GM21723 (cell line): ENCODE measurements around the gene TMEM190.

Source experiments
- ATAC-seq: cut with Tn5 transposase; IDR thresholded peaks from one replicate; pipeline ENCODE4 v1.9.1; 2021; ENCODE audit warnings: mild to moderate bottlenecking, moderate library complexity; ENCODE audit not compliant: unreplicated experiment

TMEM190 gene

GRCh38 chr19:55350620-55351315, 25.9 kb upstream of the TMEM190 start:
- ATAC-seq: no peak

DNA sequence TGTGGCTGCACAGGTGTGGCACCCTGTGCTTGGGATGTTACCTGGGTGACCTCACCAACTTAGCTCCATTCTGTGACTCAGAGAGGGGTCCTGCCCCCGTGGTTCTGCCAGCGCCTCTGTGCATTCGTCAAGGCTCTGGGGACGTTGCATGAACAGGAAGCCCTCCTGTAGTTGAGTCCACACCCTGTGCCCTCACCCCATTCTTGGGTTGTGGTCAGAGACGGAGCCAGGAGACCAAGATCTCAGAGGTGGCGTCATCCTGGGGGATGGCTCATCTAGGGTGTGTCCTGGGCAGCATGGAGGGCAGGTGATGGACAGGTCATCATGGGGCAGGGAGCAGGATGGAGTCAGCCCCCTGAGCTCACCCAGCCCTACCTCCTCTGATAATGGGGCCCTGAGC, 24.6 kb upstream of the TMEM190 start:
- ATAC-seq: no peak

DNA sequence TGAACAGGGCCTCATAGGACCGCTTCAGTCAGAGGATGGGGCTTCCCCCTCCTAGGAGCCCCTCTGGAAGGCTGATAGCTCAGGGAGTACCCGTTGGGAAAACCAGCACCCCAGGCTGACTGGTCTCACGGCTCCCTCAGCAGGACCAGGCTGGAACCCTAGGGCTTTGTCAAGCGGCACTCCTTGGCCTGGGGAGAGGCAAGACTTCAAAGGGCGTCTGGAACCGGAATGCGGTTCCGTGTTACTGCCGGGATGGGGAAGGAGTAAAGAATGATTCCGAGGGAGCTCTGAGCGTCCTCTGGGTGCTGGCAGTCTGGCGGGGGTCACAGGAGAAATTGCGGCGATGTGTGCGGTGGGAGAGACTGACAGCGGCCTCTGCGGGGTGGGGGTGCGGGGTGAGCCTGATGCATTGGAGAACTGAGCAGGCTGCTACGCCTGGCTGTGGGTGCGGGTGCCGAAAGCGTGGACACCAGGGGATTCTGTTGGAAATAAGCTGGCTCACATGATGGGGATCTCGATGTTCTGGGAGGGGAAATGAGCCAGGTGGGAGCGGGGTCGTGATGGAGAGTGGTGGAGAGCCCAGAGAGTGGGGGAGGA, 24.0 kb upstream of the TMEM190 start:
- ATAC-seq: no peak

DNA sequence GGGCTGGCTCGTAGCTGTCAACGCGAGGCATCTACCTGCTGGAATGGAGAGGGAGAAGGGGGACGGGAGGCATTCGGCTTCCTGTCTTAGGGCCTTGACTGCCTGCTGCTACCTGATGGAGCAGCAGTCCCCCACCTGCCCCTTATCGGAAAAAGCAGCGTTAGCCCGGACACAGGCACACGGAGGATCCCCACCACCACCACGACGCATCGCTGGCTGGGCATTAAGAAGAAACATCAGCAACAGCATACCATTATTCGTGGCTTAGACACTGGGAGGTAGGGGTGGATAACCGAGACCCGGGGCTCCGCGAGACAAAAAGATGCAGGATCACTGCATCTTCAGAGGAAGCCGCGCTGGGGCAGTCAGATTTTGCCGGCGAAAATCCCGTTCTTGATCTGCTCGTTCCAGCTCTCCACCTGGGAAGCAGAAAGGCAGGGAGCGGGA, 23.2 kb upstream of the TMEM190 start:
- ATAC-seq: no peak

DNA sequence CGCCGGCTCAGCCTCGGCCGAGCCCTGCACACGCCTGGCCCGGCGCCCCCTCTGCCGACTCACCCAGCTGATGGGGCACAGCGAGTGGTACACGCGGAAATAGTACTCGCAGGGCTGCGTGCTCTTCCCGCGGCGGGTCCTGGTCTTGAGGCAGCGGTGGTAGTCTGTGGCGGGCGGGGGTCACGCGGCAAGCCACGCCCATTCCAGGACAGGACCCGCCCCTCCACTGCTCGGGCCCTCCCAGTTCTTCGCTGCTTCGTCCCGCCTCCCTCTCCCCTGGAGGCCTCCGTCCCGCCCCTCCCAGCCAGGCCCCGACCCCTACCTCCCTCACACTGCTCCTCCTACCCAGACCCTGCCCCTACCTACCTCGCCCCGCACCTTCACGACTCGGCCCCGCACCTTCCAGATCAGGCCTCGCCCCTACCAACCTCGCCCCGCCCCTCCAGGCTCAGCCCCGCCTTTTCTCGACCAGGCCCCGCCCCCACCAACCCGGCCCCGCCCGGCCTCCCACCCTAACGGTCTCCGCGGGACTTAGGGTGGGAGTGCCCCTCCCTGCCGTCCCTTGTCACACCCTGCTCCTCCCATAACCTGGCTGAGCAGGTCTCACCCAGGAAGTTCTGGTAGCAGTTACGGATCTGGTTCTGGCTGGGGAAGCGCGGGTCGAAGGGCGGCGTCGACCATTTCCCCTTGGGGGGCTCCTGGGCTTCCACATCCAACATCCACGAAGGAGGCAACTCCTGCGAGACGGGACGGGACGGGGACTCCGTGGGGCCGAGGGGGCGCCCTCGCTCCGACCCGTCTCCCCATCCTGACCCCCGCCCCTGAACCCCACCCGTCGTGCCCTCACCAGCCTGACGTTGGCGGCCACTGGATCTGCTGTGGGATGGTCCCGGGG, 22.6 kb upstream of the TMEM190 start:
- peak; percentile 68 for ATAC-seq

GRCh38 chr19:55354698-55355212, 21.9 kb upstream of the TMEM190 start, which contains the start of gene COX6B2:
COX6B2 (minus strand) TSS chr19:55354719; CDS start chr19:55354521, 198 bp downstream.
- ATAC-seq: no peak

GRCh38 chr19:55355213-55355821, 21.3 kb upstream of the TMEM190 start:
- no peak for ATAC-seq

DNA sequence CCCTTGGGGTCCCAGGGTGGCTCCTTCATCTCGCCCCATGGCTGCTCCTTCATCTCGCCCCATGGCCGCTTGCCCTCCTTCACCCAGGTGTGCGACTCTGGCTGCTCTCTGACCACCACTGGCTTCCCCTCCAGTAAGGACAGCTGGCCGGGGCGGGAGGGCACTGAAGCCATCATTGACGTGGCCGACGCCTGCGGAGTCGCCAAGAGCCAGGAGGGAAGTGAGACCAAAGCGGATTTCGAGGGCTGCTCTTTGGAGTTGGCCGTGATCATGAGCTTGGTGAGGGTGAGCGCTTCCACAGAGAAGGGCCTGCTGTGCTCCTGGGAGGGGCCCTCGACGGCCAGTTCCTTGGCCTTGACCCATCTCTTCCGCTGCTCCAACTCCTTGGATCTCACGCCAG, 18.1 kb upstream of the TMEM190 start:
- ATAC-seq: no peak

DNA sequence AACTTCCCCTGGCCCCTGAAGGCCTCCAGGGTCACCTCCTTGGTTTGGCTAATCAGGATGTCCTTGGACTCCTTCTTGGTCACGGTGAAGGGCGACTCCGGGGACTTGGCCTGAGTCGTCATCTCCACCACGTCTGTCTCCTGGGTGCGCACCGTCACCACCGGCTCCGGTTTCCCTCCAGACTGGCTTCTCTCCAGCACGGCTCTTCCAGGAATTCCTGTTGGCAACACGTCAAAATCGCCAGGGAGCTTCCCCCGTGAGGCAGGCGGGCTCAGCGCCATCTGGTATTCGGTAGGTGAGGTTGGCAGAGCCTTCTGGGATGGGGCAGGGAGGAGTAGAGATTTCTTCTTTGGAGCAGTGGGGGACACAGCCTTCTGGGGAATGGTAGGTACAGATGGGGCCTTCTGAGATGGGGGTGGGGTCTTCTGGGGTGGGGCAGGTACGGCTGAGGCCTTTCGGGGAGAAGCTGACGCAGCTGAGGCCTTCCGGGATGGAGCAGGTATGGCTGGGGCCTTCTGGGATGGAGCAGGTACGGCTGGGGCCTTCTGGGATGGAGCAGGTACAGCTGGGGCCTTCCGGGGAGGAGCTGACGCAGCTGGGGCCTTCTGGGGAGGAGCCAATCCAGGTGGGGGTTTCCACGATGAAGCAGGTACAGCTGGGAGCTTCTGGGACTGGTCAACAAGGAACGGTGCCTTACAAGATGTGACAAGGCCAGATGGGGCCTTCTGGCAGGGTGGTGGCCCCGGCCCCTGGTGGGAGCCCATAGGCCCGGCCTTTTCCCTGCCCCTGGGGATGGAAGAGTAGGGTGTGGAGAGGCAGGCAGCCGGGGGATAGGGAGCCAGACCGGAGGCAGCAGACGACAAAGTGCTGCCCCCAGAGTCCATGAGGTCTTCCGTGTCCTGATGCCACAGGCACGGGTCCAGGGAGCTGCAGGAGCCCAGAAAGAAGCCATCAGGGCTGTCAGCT, 17.4 kb upstream of the TMEM190 start:
- no peak for ATAC-seq

GRCh38 chr19:55360902-55361301, 15.7 kb upstream of the TMEM190 start:
- ATAC-seq: no peak

- ATAC-seq: no peak
Observed at GRCh38 chr19:55362174-55362989, 14.2 kb upstream of the TMEM190 start.

DNA sequence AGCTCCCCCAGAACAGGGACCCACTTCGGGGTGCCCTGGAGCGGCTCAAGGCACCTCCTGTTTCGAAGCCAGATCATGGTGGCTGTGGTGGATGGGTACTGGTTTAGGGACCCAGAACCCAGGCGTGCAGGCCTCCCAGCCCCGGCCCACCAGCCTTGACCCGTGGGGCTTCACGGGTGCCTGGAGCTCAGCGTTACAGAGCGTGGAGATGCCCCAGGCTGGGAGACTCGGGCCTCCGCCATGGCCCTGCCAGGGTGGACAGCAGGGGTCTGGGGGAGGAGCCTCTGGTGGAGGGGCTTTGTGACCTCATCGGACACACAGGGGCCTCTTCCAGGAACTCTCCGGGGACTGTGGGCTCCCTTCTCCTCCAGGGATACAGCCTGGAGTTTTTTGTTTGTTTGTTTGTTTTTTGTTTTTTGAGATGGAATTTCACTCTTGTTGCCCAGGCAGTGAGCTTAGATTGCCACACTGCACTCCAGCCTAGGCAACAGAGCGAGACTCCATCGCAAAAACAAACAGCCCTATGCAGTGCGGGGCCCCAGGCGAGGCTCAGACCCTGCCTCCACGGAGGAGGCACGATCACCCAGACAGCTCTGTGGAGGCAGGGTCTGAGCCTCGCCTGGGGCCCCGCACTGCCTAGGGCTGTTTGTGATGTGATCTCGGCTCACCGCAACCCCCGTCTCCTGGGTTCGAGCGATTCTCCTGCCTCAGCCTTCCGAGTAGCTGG, 13.5 kb upstream of the TMEM190 start, which contains the start of gene GARIN5B:
TSS of gene GARIN5B (minus strand) at position 271 of the 727 bp plus-strand sequence. CDS start at position 77, 194 bp downstream.
- ATAC-seq: no peak

DNA sequence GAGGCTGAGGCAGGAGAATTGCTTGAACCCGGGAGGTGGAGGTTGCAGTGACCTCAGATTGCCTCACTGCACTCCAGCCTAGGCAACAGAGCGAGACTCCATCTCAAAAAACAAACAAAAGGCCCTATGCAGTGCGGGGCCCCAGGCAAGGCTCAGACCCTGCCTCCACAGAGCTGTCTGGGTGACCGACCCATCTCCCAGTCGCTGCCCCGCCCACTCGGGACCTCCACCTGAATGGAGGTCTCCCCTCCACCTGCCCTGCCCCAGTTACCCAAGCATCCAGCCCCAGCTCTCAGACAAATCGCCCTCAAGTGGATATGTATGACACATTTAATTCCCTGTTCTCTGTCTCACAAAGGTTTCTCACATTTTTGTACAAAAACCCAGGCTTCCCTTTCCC, 11.4 kb upstream of the TMEM190 start:
- no peak for ATAC-seq

DNA sequence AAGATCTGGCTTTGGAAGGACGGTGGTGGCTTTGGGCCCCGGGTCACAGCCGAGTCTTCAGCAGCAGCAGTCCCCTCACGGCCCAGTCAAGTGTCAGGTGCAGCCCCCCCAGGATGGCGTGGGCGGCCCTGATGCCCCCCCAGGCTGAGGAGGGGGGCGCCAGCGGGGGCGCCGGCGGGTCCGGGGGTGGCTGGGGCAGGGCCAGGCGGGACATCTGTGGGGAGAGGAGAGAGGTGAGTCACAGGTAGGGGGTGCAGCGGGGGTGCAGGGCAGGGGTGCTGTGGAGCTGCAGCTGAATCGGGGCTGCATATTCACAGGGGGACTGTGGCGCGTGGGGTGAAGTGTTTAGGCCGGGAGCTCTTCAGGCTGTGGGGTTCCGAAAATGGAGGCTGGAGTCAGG, 10.7 kb upstream of the TMEM190 start:
- no peak for ATAC-seq

DNA sequence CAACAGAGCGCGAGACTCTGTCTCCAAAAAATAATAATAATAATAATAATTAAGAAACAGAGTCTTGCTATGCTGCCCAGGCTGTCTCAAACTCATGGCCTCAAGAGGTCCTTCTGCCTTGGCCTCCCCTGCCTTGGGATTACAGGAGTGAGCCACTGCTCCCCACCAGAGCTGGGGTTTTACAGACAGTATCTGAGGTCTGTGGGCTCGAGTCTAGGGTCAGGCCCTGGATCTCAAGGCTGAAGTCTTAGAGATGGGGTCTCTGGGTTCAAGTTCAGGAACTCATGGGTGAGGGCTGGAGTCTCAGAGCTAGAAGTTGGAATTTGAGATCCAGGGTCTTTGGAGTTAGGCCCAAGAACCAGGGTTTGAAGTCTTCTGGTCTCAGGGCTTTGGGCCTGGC, 9.8 kb upstream of the TMEM190 start:
- no peak for ATAC-seq

DNA sequence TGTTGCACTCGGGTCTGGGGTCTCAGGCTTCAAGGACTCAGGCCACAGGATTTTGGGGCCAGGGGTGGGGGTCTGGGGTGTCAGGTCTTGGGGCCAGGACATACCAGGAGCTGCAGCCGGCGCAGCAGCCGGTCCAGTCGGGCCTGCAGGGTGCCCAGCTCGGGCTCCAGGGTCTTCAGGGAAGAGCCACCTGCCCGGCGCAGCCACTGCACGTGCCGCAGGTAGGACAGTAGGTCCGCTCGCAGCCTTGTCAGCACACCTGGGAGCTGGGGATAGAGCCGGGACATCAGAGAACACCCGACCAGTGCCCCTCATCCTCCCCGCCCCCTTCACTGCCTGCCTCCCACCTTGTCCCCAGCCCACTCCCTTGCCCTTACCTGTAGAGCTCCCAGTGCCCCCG, 8.5 kb upstream of the TMEM190 start:
- ATAC-seq: no peak

GRCh38 chr19:55368701-55369563, 7.7 kb upstream of the TMEM190 start:
- no peak for ATAC-seq
